ENCODE data around the gene ATOH8.

ATOH8 gene

DNA sequence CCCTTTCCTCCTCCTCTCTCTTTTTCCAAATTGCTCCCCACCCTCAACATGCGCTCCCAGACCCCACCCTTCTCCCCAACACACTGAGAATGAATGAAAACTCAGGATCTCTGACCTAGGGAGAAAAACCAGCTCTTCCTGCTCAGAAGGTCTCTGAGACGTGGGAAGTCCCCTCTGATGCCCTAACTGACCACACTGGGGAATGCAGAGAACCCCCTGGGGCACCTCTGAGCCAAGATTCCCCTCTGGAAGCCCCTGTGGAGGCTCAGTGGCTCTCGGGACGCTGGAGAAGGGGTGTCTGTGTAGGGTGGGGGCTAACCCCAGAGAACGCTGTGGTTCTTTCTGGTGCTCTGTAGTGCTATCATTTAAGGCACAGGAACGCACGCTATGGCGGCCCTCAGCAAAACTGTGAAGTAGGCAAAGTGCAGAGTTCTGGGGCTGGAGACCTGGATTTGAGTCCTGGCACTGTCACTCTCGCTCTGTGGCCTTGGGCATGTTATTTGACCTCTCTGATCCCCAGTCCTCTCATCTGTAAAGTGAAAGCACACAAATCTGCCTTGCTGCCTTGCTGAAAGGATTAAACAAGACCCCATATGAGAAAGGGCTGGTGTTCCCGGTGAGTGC, 17.1 kb downstream of the ATOH8 start:
- no peak for DNase-seq (ENCODE audit: low spot score)

DNA sequence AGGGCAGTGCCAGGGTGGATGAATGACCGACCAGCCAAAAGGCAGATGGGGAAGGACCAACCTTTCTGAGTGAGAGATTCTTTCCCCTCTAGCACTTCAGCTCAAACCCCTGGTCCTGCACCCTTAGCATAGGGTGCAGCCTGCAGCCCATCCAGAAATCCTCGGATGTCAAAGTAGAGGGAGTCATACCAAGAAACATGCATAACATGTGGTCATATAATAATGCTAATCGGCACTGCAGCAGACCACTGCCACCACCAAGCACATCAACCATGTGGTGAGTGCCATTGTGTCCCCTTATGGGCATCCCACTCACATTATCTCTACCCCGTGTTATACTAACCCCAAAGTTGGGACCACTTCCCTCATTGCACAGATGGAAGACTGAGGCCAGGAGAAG, 17.7 kb downstream of the ATOH8 start:
- DNase-seq (ENCODE audit: low spot score) = no peak

DNA sequence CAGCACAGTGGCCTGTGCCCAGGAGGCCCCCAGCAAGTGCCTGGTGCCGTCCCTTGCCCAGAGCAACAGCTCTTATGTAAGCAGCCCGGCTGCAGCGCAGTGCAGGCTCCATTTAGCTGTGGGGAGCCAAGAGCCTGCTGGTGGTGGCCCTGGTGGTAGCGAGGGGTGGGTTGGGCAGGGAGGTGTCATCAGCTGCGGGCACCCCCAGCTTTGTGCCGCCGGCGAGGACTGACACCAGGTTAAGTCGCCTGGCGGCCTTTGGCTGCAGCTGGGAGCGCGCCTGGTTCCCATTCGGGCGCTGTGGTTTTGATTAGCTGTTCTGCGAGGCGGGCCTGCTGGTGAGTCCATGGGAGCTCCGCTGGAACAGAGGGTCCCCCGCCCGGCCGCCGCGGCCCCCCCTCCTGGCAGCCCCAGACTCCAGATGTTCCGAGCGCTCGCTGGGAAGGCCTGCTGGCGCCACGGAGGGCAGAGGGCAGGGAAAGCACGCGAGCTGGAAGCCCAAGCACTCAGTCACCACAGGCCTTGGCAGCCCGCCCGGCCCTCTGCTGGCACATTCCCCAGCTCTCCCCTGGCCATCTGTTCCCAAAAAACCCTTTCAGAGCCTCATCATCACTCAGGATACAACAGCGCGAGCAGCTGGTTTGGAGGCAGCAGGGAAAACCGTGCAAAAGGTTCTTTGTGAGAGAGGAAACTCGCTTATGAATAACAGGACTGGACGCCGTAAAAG, 18.4 kb downstream of the ATOH8 start:
- peak; percentile 76 for DNase-seq (ENCODE audit: low spot score)

DNA sequence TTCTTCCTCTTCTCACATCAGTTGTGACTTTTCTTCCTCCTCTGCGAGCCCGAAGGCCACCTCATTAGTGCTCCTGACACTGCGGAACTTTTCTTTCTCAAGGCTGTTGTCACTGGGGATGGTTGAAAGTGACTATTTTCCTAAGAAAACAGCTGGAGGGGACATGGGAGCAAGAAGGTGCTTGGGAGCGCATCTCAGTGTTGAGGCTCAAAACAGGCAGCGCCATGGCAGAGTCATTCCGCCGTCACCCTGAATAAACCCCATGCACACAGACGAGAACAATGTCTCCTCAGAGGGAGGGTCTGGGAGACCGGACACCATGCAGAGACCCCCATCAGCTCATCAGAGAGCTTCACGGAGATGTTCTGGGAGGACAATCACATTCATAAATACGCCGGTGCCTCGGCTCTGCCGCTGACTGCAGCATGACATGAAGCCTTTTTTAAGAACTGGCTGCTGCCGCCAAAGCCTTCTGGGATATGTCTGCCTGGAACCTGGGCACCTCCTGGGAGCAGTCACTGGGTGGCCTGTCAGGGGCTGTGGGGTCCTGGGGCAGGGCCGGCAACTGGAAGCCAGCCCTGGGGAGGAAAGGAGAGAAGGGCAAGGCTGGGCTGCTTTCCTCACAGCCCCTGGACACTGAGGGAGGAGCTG, 19.2 kb downstream of the ATOH8 start:
- no peak for DNase-seq (ENCODE audit: low spot score)

DNA sequence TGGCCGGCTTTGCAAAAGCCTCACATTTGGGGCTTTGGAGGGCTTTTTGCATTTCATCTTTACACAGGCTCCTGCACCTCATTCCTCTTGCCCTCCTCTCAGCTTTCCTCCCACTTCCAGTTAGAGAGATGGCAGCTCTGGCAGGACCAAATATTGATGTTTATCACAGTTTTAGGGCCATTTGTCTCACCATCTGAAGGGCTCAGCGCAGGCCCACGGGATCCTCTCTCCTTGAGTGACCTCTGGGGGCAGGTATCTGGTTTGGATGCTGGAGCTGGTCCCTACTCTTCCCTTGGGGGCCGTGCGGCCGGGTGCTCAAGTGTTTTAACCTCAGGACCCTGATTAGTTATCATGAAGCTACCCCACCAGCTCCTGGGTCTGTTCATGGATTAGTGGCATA, 19.9 kb downstream of the ATOH8 start:
- DNase-seq (ENCODE audit: low spot score) = no peak

DNA sequence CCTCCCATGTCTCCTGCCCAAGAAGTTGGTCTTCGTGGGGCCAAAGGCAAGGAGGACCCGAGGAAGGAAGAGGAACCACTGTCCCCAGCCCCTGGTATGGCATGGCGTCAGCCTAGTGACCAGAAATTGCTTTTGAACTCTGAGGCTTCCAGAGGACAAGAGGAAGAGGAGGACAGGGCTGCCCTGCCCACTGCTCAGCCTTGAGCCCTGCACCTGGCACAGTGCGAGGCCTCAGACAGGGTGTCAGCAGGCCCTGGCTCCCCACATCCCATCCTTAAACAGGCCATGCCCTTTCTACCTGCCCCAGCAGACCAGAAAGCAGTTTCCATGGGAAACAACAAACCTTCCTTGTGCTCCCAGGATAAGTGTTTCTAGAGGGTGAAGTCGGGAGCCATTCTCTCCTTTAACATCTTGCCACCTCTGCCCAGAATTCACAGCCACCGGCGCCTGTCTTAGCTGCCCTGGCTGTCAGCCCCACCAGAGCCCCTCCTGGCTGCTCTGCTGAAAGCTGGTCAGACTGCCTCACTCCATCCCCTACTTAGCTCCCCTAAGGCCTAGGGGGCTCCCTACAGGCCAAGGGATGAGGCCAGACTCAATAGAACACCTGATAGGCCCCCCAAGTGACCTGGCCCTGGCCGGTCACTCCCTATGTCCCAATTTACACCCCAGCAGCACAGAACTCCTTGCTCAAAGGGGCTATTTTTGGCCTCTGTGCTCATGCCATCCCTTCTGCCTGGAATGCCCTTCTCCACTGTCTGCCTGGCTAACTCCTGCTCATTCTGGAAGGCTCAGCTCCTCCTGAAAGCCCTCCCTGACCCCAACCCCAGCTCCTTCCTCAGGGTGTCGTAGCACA, 20.6 kb downstream of the ATOH8 start:
- no peak for DNase-seq (ENCODE audit: low spot score)

DNA sequence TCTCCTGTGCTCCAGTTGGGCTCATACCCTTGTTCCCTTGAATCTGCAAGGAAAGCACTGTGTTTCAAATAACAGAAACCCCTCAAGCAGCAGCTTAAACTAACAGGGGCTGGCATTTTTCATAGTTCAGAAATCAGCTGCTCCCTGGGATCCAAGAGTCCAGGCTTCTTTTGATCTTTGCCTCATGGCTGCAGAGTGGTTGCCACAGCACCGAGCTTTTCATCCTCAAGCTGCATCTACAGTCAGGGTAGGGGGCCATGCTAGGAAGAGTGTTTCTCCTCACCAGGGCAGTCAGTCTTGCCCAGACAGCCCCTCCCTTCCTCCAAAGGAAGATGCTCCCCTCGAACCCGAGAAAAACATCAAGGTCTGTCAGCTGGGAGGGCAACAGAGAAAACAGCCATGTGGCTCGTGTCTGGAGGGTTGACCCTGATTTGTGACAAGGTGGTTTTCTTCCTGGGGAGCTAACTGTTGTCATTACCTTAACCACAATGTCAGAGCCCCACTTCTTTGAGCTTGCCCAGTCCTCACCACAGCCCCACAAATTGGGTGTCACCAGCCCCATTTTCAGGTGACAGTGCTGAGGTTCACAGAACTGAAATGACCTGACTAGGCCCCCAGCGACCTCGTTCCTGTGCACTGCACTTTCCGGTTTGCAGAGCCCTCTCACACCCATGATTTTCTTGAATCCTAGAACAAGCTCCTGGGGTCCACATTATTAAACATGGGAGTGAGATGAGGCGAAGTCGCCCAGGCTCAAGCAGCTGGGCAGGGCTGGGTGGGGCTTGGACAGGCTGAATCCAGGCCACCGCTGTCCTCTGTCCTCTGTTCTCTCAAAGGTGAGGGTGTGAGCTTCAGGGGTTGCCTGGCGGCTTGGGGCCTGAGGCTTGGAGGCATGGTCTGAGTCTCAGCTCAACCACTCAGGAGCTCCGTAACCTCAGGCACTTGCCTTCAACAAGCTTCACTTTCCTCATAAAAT, 21.9 kb downstream of the ATOH8 start:
- no peak for DNase-seq (ENCODE audit: low spot score)

DNA sequence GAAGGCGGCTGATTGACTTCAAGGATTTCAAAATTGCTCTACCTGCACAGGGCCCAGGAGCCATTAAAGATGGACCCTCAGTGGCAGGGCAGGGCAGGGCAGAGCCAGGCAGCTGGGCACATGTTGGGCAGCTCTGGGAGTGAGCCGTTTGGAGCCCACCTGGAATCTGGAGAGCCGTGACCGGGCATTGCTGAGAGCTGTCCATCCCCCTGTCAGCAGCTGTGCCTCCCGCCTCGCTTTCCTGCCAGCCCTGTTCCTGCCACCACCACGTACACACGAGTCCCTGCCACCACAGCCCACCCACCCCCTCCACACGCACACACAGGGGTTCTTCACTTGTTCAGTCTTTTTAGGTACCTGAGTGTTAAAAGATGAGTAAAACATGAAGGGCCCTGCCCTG, 22.9 kb downstream of the ATOH8 start:
- no peak for DNase-seq (ENCODE audit: low spot score)

DNA sequence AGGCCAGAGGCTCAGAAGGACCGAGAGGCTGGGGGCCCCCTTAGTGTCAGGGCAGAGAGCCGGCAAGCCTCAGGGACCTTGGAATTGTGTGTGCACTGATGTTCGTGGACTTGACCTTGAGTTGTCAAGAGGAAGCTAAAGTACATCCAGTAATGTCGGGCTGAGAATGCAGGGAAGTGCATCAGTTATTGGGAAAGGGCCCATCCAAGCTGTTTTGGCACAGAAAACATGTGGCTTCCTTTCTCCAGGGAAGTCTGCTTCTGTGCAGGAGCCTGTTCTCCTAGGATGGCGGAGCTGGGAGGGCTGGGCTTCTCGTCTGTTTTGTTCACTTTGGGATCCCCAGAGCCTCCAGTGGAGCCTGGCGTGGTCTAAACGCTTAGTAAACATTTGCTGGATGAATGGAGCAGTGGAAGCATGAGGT, 23.7 kb downstream of the ATOH8 start:
- DNase-seq (ENCODE audit: low spot score) = no peak

DNA sequence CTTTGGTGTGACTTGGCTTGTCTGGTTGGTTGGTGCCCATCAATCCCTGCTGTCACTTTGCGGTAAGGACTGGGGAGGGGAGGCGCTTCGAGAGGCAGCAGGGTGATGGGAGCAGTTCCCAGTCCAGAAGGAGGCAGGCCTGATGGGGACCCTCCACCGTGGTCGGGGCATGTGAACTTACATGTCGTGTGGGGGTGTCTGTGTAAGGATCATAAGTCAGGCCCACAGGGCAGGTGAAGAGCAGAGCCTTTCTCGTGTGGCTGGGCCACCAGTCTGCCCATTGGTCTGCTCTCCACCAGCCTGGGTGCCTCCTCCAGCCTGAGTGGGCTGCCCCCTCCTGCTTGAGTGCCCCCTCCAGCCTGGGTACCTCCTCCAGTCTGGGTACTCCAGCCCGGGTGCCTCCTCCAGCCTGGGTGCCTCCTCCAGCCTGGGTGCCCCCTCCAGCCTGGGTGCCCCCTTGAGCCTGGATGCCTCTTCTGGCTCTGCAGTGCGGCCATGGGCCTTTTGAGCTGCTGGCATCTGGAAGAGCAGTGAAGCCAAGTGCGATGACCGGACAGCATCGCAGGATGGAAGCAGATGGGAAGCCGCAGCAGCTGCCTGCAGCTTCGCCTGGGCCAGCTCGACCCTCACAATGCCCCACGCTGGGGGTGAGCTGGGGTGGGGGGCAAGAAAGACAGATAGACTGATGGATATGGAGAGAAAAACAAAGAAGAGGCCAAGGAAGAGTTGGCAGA, 25.0 kb downstream of the ATOH8 start:
- DNase-seq (ENCODE audit: low spot score) = no peak

DNA sequence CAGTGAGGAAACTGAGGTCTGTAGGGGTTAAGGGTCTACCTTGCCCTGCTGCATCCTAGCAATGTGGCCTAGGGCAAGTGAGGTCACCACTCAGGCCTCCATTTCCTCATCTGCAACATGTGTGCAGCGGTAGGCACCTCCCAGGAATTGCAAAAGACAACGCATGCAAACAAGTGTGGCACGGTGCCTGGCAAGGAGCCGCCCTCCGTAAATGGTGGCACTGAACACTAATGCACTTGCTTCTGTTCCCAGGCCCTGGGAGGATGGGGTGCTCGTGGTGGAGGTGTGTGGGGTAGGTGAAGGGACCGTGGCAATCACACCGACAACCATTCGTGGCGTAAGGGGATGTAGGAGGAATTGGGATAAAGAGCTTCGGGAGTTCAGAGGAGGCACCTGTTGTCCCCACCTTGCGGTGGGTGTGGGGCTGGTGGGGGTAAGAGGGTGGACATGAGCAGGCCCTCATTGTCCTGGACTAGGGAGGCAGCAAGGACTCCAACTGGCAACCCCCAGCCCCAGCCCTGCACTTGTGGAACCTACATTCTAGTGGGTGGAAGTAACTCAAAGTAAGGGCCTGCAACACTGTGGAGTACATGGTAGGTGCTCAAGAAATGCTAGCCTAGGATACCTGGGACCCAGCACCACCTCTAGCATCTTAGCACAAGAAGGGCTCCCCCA, 26.0 kb downstream of the ATOH8 start:
- DNase-seq (ENCODE audit: low spot score) = no peak

DNA sequence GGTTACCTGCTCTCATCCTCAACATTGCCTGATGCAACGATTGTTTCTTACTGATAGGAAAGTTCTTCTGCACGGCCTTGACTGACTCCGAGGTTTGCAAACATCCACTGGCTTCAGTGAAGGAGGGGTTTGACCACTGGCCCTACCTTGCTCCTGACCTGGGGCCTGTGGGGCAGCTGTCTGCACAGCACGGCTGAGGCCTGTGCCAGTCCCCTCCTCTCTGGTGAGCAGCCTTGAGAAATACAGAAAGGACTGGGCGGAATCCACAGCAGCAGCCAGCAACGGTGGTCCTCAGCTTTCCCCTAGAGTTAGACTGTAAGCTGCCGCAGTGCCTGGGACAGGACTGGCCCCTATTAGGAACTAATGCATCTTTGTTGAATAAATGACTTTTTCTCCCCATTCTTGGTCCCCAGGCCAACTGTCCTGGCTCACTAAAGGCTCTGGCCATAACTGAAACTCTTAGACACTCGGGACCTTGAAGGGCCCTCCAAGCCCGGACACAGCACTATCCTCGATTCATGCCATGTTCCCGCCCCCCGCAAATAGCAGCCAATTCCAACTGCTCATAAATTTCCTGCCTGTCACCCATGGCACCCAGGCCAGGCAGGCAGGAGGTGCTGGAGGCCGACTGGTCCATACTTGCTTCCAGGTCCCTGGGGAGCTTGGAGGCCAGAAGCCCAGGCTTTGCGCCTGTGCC, 26.7 kb downstream of the ATOH8 start:
- DNase-seq (ENCODE audit: low spot score) = no peak

DNA sequence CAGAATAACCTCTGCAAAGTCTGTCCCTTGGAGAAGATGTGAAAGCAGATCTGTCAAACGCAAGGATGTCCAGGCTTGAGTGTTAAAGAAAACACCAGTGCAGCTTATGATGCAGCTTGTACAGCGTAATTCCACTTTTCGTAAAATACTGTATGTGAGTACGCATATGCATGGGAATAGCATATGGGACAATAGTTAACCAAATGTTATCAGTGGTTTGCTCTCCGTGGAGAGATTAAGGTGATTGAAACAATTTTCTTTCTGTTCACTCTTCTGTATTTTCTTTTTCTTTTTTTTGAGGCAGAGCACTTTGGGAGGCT, 27.2 kb downstream of the ATOH8 start:
- DNase-seq (ENCODE audit: low spot score) = no peak

DNA sequence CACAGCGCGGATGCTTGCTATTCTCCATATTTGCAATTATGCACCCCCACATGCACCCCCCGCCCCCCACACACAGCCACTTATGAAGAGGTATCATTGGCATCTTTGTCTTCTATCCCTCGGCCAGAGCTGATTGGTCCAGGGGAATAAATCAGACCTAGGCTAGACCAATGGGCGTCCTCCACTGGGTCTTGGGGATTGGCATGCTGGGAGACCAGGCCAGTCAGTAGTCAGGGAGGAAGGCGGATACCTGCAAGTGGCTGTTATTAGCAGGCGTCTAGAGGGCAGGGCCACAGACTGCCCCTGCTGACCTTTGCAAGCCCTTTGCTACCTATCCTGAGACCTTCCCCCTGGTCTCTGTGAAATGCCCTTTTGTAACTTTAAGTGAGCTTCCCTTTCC, 30.0 kb downstream of the ATOH8 start:
- no peak for DNase-seq (ENCODE audit: low spot score)

DNA sequence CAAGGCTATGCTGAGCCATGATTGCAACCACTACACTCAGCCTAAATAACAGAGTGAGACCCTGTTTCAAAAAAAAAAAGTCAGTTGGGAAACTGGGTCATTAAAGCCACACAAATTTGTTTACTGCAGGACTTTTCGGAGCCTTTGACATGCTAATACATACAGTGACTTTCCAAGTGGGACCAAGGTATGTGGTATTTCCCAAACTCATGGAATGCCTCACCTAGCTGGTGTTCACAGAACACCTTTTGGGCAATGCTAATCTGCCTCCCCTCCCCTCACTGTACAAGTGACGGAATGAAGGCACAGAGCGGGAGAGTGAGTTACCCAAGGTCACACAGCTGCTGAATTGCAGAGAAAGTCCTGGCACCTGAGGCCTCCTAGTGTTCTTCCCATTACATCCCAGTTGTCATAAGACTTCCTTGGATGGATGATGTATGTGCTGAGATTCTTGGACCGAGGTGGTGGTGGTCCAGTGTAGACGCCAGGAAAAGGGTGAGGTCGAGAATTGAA, 30.7 kb downstream of the ATOH8 start:
- no peak for DNase-seq (ENCODE audit: low spot score)

DNA sequence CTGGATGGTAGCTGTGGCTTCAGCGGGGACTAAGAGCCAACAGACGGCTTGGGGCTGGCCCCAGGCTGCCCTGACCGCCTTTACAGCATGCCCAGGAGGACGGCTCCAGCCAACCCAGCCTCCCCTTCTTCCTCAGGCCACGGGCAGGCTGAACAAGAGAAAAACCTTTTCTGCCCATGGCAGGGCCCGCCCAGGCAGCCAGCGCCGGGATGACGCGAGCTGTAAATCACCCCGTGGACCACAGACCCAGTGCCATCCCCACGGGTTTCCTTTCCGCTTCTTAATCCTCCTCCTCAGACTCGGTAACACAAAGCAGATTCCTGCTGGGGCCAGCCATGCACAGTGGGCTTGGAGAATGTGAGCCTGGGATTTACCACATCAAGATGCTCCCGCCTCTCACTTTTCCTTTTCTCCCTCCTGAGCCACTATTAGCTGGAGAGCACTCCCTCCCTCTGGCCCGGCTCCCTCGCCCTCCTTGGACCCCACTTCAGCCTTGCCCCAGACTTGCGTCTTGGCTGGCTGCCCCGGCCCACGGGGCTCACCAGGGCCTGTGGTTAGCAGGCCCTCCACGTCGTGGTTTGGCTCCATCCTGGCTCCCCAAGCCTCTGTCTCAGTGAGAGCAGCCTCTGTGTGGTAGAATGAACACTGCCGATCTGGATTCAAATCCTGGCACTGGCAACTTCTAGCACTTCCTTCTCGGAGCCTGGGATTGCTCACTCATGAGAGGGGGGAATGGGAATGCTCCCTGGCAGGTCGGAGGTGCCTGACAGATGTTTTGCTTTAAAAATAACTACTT, 31.4 kb downstream of the ATOH8 start:
- no peak for DNase-seq (ENCODE audit: low spot score)

DNA sequence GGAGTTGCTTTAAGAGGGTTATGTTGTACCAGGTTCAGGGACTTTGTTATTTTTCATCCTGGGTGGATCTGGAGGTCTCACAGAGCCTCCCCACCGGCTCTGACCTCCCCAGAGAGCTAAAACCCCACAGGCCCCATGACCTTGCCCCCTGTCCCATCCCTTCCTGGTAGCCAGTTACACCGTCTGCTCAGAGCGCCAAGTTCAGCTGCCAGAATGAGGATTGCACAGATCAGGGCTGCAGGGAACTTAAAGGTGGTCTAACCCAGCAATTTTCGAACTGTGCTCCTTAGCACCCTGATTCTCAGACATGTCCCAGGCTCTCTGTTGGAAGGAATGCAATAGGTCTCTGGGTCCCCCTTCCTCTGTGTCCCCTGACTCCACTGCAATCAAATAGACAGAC, 32.1 kb downstream of the ATOH8 start:
- no peak for DNase-seq (ENCODE audit: low spot score)

DNA sequence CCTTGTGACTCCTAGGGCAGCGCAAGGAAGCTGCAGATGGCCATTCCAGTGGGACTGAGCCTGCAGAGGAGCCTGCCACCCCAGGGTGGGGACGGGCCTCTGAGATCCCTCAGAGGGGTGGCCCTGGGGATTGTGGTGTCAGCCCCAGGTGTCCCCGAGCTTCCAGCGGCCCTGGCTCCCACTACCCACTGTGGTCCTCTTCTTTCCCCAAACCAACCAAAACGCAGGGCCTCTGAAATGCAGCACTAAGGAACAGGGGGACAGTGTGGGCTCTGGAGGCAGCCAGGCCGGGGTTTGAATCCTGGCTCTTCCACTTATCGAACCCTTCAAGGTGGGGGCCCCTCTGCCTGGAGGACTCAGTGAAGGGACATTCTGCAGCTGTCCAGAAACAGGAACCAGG, 32.7 kb downstream of the ATOH8 start:
- DNase-seq (ENCODE audit: low spot score) = no peak

DNA sequence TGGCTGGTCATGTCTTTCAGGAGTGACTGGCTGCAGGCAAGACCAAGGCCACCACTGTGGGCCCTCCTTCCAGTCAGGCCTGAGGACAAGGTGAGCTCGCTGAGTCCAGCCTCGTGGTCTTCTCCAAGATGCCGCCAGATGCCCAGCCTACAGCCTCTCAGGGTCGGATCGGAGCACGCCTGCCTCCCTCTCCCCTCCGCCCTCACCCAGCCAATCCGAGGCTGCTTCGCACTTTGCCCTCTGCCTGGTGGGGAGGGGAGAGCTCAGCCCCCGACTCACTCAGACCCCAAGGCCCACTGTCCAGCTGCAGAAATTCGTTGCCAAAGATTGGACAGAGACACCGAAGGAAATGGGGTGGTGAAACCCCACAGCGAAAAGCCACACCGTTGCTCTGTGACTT, 33.1 kb downstream of the ATOH8 start:
- DNase-seq (ENCODE audit: low spot score) = no peak
